PFSK-1 (cell line): ENCODE measurements around the gene ARSI.

ENCODE experiments used
- FOXP2 ChIP-seq: optimal IDR thresholded peaks from 2 replicates; pipeline ENCODE3; 2011; ENCODE audit warnings: borderline replicate concordance, control low read depth, inconsistent platforms; ENCODE audit not compliant: insufficient read depth; ENCODE audit errors: extremely low read length, extremely low read depth
- POLR2AphosphoS5 ChIP-seq: IDR thresholded peaks from 2 replicates; pipeline ENCODE4 v1.6.1; 2012; ENCODE audit warnings: low read depth, mild to moderate bottlenecking, control low read depth, low read length, moderate library complexity
- SIN3A ChIP-seq: IDR thresholded peaks from 2 replicates; pipeline ENCODE4 v1.6.1; 2012; ENCODE audit warnings: mild to moderate bottlenecking, low read length, moderate library complexity, borderline replicate concordance; ENCODE audit not compliant: insufficient read depth

DNA sequence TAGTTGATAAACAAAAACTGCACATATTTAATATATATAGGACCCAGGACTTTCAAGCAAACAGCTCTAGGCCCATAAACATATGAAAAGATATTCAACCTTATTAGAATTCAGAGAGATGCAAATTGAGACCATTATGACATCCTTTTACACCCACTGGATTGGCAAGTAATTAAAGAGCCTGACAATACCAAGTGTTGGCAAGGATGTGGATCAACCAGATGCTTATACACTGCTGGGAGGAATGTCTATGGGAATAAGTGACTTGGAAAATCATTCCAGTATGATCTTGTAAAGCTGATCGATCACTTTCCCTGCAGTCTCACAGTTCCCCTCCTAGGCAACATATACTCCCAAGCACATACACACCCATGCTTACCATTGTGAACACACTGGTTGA, 39.3 kb upstream of the ARSI start:
- TF ChIP-seq FOXP2 (no peak), POLR2AphosphoS5 (no peak), SIN3A (no peak)
